HG03025 (cell line): Measurements from ENCODE around the gene UGT2B17.
A peak's percentile ranks its signal among the peaks of the same experiment; 100 is the strongest.
"Not testable (repeated sequence)": the region's sequence is repeated elsewhere in the genome, so short reads cannot be mapped to it uniquely, and the experiment has no call there.

ENCODE experiments used
- ATAC-seq: cut with Tn5 transposase; IDR thresholded peaks from one replicate; pipeline ENCODE4 v1.9.1; 2021; ENCODE audit warnings: mild to moderate bottlenecking, moderate library complexity; ENCODE audit not compliant: unreplicated experiment, low FRiP score

The UGT2B17 gene

DNA sequence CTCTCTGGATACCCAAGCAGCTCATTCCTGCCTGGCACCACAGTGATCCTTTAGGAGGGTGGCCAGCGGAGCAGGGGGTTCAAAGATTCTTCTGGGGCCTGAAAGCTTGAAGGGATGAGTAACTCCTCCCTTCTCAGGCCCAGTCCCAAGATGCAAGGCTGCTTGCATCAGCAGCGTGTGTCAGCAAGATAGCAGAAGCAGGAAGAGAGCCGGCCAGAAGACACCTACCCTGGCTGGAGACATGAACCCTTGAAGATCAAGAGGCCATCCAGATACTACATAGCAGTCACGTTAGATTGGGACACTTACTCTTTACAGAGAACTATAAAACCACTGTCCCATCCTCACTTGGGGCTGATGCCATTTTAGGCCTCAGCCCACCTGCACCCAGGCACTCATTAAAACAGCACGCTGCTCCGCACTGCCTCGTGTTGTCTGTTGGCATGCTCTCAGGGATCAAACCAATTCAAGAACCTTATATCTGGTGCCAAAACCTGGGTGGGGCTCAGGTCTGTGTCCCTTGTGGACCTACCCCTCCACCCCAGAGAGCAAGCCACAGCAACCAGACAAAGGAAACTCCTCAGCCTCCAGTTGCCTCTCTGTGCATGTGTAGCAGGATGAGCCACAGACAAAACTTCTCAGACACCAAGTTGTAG, 6.5 kb downstream of the UGT2B17 start:
- ATAC-seq: peak; percentile 47

DNA sequence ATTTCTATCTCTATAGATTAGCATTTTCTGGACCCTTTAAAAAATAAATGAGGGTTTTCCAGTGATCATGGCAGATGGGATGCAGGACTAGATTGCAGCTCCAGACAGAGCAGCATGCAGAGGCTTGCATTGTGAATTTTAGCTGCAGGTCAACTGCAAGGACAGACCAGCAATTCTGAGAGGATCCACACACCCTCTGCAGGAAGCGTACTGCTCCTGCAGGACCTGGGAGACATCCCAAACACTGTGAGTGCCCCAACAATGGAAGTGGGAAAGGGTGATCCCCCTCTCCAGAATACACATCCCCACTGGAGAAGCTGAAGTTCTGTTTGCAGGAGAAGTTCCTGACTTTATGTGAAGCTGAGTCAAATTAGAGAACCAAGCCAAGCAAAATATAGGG, 7.1 kb downstream of the UGT2B17 start:
- ATAC-seq: peak; percentile 24

DNA sequence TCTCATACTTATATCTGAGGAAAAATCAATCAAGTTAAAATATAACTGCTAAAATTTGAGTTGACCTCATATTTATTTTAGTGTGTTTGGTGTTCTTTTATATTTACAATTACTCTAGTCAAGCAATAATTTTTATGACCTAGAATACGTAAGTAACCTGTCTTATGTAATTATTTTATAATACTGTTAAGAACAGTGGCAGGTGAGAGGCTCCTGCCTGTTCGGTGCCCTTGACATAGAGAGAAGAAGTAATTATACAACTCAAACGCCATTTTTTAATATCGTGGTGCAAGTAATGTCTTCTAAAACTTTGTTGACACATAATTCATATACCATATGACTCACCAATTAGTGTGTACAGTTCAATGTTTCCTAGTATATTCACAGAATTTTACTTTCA, 7.6 kb downstream of the UGT2B17 start:
- ATAC-seq: not testable (repeated sequence)

DNA sequence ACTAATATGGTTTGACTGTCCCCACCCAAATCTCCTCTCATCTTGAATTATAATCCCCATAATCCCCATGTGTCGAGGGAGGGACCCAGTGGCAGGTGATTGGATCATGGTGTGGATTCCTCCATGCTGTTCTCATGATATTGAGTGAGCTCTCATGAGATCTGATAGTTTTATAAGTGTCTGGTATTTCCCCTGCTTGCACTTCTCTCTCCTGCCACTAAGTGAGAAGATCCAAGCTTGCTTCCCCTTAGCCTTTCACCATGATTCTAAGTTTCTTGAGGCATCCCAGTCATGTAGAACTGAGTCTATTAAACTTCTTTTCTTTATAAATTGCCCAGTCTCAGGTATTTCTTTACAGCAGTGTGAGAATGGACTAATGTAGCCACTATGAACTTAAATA, 9.8 kb downstream of the UGT2B17 start:
- not testable (repeated sequence) for ATAC-seq

DNA sequence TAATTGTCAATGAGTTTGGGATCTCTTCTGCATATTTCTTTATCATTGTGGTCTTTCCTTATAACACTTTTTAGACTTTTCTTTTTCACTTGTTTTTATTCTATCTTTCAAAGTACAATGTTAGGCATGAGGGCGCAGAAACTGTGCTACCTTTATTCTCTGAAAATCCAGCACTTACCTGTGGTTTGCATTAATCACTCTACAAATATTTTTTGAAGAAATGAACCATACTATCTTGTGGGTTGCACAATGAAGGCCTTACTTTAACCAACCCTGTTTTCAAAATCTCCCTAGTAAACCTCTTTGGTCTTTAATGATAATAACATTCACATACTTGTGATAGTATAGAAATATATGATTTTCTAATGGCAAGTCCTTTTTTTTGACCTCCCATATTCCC, 11.0 kb downstream of the UGT2B17 start:
- not testable (repeated sequence) for ATAC-seq

DNA sequence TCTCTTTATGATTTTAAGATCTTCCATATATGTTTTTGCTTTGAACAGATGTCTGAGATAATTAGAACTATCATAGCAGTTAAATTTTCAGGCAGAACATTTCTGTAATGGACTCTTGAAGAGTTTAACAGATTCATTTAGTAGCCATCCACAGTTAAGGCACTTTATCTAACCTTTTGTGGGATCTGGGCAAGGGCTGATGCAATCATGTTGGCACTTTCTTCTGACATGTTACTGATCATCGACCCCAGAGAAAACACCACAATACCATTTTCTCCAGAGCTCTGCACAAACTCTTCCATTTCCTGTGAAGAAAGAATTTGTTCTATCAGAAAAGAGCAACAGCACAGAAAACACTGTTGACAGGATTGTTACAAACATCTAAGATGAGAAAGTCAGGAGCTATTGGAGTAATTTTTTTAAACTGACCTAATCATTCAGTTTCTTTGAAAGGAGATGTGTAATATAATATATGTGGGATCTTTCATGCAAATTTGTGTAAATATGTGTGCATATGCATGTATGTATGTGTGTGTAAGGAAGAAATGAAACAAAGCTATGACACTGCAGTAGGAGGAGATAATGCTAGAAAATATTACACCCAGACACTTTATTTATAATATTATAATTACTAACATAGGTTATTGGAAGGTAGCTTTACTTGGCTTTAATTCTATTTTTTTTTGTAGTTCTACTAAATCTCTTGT, 15.6 kb downstream of the UGT2B17 start:
- ATAC-seq: not testable (repeated sequence)

DNA sequence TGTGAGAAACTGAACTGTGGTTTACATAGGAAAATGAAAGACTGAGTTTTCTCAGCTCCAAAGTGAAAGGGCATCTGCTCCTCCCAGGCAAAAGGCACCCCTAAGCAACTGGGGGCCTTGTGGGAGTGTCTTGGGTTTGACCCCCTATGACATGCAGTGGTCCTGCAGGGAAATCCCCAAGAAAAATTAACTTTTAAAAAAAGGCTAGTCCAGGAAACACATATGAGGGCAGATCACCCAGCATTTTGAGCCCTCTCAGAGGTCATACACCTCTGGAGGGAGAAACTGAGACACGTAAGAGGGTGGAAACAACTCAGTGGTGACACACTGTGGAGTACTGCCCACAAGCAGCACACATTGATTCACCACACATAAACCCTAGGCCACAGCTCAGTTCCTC, 22.3 kb downstream of the UGT2B17 start:
- peak; percentile 62 for ATAC-seq

DNA sequence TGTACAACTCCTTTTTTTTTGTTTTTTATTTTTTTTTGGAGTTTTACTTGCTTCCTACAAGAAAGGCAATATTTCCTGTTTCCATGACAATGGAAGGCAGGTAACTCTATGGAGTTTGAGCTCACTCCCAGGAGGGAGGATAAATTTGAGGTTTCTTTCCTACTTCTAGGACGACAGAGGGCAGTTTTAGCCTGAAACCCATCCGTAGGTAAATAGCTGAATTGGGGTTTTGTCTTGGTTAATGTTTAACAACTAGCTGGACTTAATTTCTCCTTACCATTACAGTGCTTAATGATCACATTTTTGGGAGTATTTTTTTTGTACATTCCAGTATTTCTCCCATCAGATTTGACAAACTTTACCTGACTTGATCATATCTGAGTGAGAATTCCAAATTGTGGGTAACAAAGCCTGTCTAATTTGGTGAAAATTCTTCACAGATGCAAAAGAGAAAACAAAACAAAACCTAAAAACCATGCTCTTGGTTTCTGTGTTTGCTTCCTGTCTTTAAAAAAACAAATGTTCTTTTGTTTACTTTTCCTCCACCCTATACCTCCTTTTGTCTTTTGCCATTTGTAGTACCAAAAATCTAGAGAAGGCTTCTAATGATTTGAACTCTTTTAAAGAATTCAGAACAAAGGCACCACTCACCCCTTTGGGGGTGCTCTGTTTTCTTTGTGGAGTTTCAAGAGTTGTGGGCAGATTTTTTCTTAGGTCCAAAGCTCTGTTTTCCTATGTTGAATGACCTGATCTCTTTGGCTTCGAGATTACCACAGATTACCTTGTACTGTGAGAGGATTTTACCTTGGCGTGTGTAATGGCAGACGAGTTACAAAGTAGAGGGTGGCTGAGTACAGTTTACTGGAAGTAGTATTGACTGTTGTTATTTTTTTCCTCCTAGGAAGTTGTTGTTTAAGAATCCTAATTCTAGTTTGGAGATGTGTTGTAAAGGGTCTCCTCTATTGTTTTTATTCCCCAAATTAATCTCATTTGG, 23.0 kb downstream of the UGT2B17 start:
- ATAC-seq: peak; percentile 55

DNA sequence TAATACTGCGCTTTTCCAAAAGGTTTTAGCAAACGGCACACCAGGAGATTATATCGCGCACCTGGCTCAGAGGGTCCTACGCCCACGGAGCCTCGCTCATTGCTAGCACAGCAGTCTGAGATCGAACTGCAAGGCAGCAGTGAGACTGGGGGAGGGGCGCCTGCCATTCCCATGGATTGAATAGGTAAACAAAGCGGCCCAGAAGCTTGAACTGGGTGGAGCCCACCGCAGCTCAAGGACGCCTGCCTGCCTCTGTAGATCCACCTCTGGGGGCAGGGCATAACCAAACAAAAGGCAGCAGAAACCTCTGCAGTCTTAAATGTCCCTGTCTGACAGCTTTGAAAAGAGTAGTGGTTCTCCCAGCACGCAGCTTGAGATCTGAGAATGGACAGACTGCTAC, 33.4 kb downstream of the UGT2B17 start:
- ATAC-seq: not testable (repeated sequence)

DNA sequence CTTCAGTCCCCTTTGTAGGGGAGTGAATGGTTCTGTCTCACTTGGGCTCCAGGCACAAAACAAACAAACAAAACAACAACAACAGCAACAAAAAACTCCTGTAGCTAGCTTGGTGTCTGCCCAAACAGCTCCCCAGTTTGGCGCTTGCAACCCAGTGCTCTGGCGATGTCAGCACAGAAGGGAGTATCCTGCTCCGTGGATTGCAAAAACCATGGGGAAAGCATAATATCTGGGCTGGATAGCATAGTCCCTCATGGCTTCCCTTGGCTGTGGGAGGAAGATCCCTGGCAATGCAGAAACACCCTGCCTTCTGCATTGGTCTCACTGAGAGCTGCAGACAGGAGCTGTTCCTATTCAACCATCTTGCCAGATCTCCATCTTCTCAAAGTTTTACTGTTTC, 39.7 kb downstream of the UGT2B17 start:
- ATAC-seq: no peak

DNA sequence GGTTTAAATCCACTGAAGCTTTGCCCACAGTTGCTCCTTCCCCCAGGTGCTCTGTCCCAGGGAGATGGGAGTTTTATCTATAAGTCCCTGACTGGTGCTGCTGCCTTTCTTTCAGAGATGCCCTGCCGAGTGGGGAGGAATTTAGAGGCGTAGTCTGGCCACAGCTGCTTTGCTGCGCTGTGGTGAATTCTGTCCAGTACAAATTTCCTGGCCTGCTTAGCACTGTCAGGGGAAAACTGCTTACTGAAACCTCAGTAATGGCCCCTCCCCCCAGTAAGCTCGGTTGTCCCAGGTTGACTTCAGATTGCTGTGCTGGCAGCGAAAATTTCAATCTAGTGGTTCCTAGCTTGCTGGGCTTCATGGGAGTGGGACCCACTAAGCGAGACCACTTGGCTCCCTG, 40.1 kb downstream of the UGT2B17 start:
- ATAC-seq: no peak

DNA sequence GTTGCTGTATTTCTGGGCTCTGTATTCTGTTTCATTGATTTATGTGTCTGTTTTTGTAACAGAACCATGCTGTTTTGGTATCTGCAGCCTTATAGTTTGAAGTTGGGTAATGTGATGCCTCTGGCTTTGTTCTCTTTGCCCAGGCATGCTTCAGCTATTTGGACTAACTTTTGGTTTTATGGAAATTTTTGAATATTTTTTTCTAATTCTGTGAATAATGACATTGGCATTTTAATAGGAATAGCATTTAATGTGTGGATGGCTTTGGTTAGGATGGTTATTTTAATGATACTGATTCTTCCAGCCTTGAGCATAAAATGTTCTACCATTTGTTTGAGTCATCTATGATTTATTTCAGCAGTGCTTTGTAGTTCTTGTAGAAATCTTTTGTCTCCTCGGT, 53.9 kb downstream of the UGT2B17 start:
- ATAC-seq: not testable (repeated sequence)

DNA sequence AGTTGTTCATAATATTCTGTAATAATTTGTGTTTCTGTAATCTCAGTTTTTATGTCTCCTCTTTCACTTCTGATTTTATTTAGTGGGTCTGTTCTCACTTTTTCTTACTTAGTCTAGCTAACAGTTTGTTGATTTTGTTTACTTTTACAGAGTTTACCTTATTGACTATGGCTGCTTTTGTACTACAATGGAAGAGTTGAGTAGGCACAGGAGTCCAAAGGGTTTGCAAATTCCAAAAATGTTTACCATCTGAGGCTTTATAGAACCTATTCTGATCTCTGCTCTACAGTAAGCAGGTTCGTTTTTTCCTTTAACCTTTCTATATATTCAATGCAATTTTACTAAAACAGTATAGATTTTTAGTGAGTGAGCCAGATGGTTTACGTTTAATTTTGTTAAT, 55.1 kb downstream of the UGT2B17 start:
- no peak for ATAC-seq

DNA sequence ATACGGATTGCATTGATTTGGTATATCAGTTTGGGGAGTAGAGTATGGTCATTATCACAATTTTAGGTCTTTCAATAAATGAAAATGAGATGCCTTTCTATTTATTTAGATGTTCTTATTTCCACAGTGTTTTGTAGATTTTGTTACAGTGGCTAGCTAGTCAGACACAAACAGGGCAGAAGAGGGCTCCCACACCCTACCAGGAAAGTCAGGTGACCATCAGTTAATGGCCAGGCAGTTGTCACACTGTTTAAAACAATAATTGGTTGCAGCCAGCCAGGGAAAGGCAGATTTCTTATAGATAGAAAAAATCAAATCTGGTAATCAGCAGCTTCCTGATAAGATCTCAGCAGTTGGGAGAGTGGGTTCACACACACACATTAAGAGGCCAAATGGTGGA, 57.2 kb downstream of the UGT2B17 start:
- ATAC-seq: no peak

DNA sequence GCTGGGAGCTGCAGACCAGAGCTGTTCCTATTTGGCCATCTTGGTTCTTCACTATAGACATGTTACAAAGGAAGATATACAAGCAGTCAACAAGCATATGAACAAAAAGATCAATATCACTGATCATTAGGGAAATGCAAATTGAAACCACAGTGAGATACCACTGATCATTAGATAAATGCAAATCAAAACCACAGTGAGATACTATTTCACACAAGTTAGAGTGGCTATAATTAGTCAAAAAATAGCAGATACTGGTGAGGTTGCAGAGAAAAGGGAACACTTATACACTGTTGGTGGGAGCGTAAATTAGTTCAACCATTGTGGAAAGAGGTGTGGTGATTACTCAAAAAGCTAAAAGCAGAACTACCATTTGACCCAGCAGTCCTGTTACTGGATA, 70.7 kb downstream of the UGT2B17 start:
- not testable (repeated sequence) for ATAC-seq

DNA sequence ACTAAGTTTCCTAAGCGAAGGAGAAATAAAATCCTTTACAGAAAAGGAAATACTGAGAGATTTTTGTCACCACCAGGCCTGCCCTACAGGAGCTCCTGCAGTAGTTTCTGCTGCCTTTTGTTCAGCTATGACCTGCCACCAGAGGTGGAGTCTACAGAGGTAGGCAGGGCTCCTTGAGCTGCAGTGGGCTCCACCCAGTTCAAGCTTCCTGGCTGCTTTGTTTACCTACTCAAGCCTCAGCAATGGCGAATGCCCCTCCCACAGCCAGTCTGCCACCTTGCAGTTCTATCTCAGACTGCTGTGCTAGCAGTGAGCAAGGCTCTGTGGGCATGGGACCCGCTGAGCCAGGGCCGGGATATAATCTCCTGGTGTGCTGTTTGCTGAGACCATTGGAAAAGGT, 71.3 kb downstream of the UGT2B17 start:
- not testable (repeated sequence) for ATAC-seq

DNA sequence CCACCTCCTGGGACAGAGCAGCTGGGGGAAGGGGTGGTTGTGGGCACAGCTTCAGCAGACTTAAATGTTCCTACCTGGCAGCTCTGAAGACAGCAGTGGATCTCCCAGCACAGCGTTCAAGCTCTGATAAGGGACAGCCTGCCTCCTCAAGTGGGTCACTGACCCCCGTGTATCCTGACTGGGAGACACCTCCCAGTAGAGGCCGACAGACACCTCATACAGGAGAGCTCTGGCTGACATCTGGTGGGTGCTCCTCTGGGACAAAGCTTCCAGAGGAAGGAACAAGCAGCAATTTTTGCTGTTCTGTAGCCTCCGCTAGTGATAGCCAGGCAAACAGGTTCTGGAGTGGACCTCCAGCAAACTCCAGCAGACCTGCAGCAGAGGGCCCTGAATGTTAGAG, 72.7 kb downstream of the UGT2B17 start:
- not testable (repeated sequence) for ATAC-seq

DNA sequence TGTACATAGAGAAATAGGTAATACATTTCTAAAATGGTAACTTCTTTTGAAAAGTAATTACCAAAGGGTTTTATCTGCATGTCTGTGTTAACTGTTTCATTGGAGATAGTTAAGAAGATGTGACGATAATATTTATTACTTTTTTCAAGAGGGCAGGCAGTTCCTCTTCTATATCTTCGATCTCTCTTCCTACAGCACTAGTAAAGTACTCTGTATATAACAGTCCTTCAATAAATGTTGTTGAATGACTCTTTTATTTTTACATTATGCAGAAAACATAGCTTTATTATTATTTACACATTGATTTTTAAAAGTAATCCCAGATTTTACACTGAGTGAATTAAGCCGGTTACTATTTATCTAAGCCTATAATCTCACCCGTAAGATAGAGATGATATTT, 77.1 kb downstream of the UGT2B17 start:
- no peak for ATAC-seq

DNA sequence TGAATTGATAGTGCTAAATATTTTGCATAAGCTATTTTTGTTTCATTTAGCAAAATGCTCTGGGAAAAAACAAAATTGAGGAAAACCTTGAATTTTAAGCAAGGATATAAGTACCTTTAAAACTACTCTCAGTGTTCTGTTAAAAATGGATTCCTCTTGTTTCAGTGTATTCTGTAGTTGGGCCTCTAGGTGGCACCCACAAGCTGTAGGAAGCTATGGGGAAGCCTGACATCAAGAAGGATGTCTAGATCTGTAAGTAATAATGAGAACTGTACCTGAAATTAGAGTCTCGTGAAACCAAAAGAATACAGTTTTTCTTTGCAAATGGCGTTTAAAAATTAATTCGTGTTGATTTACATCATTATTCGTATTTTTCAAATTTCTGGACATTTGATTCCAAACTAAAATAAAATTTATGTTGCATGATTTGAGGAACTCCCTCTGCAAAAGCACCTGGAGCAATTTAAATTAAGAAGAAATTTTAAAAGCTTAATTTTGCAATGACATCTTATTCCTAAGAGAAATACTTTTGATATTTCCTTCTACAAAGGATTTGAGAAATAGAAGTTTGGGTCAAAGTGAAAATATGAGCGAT, 77.6 kb downstream of the UGT2B17 start:
- ATAC-seq: peak; percentile 79

DNA sequence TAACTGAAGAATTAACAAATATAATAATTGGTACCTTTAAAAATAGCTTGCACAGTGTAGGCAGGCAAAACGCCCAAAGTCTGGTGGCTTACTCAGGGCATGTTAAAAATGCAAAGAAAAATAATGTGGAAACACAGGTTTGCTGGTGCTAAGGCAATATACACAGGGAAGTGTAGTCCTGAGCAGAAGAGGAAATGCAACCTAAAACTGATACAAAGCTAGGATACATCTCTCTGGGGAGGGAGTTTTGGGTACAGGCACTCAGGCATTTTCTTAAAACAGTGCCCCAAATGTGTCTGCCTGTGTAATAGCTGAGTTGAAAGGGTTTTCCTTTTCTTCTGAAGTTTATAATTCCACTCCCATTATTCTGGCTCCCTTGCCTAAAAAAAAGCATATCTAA, 81.4 kb downstream of the UGT2B17 start:
- no peak for ATAC-seq
